Neural cell (in vitro differentiated cells): Measurements from ENCODE around the gene MGLL. TPM values are rescaled to one million over a fixed set of nuclear protein-coding genes. Genes with fewer than 3 reads are reported as not detected.

Experiments
- H2AFZ ChIP-seq: fragments of 200-600, 300-800 bp; sonication (generic), shearing (Covaris generic); 2 replicates; pipeline ENCODE4 v1.6.0; 2014; ENCODE audit warnings: low read depth, mild to moderate bottlenecking, antibody characterized with exemption, low read length, moderate library complexity
- H3F3A ChIP-seq: fragments of 200-600 bp; shearing (Covaris generic); 2 replicates; pipeline ENCODE4 v1.6.1; 2016; ENCODE audit warnings: mild to moderate bottlenecking, moderate library complexity, mixed read lengths, antibody characterized with exemption, low read length; ENCODE audit not compliant: insufficient read depth, poor library complexity, severe bottlenecking
- H3K27ac ChIP-seq: fragments of 200-600, 300-800 bp; sonication (generic), shearing (Covaris generic); 2 replicates; pipeline ENCODE4 v1.5.1; 2014; ENCODE audit warnings: mild to moderate bottlenecking, low read length, moderate library complexity
- H3K27me3 ChIP-seq: fragments of 300-800, 200-600 bp; sonication (generic), shearing (Covaris generic); 2 replicates; pipeline ENCODE4 v1.6.0; 2014; ENCODE audit warnings: mild to moderate bottlenecking, low read depth, low read length, moderate library complexity; ENCODE audit not compliant: insufficient read depth
- H3K36me3 ChIP-seq: fragments of 300-800, 200-600 bp; sonication (generic), shearing (Covaris generic); 2 replicates; pipeline ENCODE4 v1.5.1; 2014; ENCODE audit warnings: mild to moderate bottlenecking, antibody characterized with exemption, low read length, moderate library complexity; ENCODE audit not compliant: insufficient read depth
- H3K4me2 ChIP-seq: fragments of 300-800, 200-600 bp; sonication (generic), shearing (Covaris generic); 2 replicates; pipeline ENCODE4 v1.6.0; 2014; ENCODE audit warnings: mild to moderate bottlenecking, low read length
- H3K4me3 ChIP-seq: fragments of 300-800, 200-600 bp; sonication (generic), shearing (Covaris generic); 2 replicates; pipeline ENCODE4 v1.5.1; 2014; ENCODE audit warnings: mild to moderate bottlenecking, low read length, moderate library complexity
- H3K79me2 ChIP-seq: fragments of 200-600 bp; shearing (Covaris generic); replicated peaks from 2 replicates; pipeline ENCODE4 v1.6.0; 2014; ENCODE audit warnings: mild to moderate bottlenecking, low read length, moderate library complexity; ENCODE audit not compliant: insufficient read depth
- H3K9ac ChIP-seq: fragments of 300-800, 200-600 bp; sonication (generic), shearing (Covaris generic); 2 replicates; pipeline ENCODE4 v1.6.1; 2016; ENCODE audit warnings: mild to moderate bottlenecking, low read length, mixed read lengths
- H3K9me2 ChIP-seq: fragments of 200-600 bp; shearing (Covaris generic); 2 replicates; pipeline ENCODE4 v1.6.1; 2016; ENCODE audit warnings: mild to moderate bottlenecking, low read length, mixed read lengths; ENCODE audit not compliant: insufficient read depth
- H3K9me3 ChIP-seq: fragments of 200-600, 300-800 bp; sonication (generic), shearing (Covaris generic); 2 replicates; pipeline ENCODE4 v1.6.1; 2016; ENCODE audit warnings: mild to moderate bottlenecking, mixed run types, low read length, moderate library complexity, mixed read lengths
- H4K20me1 ChIP-seq: fragments of 200-600 bp; shearing (Covaris generic); 2 replicates; pipeline ENCODE4 v1.6.1; 2016; ENCODE audit warnings: mild to moderate bottlenecking, mixed run types; ENCODE audit not compliant: insufficient read depth
- CTCF ChIP-seq: fragments of 450-650 bp; IDR thresholded peaks from 2 replicates; pipeline ENCODE4 v1.5.1; 2014; ENCODE audit warnings: antibody characterized with exemption, mild to moderate bottlenecking, moderate library complexity; ENCODE audit not compliant: poor library complexity, severe bottlenecking
- EP300 ChIP-seq: fragments of 450-650 bp; conservative IDR thresholded peaks from 2 replicates; pipeline ENCODE4 v1.6.1; 2014; ENCODE audit warnings: antibody characterized with exemption, mild to moderate bottlenecking, moderate library complexity; ENCODE audit not compliant: poor library complexity, severe bottlenecking
- EZH2 ChIP-seq: fragments of 200-600, 300-800 bp; shearing (Covaris generic), sonication (generic); IDR thresholded peaks from 2 replicates; pipeline ENCODE4 v1.6.1; 2014; ENCODE audit warnings: antibody characterized with exemption, low read length, borderline replicate concordance, mild to moderate bottlenecking; ENCODE audit not compliant: insufficient read depth, poor library complexity, severe bottlenecking
- MXI1 ChIP-seq: fragments of 450-650 bp; conservative IDR thresholded peaks from 2 replicates; pipeline ENCODE4 v1.6.1; 2014; ENCODE audit warnings: antibody characterized with exemption, mild to moderate bottlenecking; ENCODE audit not compliant: poor library complexity, severe bottlenecking
- POLR2AphosphoS5 ChIP-seq: IDR thresholded peaks from 2 replicates; pipeline ENCODE4 v1.6.1; 2012
- RAD21 ChIP-seq: fragments of 450-650 bp; conservative IDR thresholded peaks from 2 replicates; pipeline ENCODE4 v1.6.1; 2014; ENCODE audit warnings: antibody characterized with exemption, mild to moderate bottlenecking, moderate library complexity
- REST ChIP-seq: IDR thresholded peaks from 2 replicates; pipeline ENCODE4 v1.6.1; 2012; ENCODE audit warnings: borderline replicate concordance
- SMC3 ChIP-seq: fragments of 450-650 bp; conservative IDR thresholded peaks from 2 replicates; pipeline ENCODE4 v1.6.1; 2014; ENCODE audit warnings: antibody characterized with exemption, mild to moderate bottlenecking, moderate library complexity; ENCODE audit not compliant: poor library complexity
- TAF1 ChIP-seq: IDR thresholded peaks from 2 replicates; pipeline ENCODE4 v1.6.1; 2012; ENCODE audit warnings: low read depth
- polyA plus RNA-seq: library from polyadenylated mRNA; depleted of rRNA; stranded (reverse); fragments of >200 nt; gene quantifications from 2 replicates; pipeline ENCODE4 v1.2.3, GENCODE V29; 2014

Gene MGLL
- polyA plus RNA-seq, 1 donor from 2014 or later, result 2.0 TPM

- Histone ChIP-seq H3K9me3 (no peaks in the 10 kb centered on the region), H3K4me2 (no peak overlapping the region), H3K9me2 (no peaks in the 10 kb centered on the region), H3K27me3 (no peaks in the 10 kb centered on the region), H4K20me1 (peaks cover 4% of the 10 kb centered on the region), H3K9ac (no peak overlapping the region), H3F3A (no peaks in the 10 kb centered on the region), H3K27ac (no peak overlapping the region), H2AFZ (no peak overlapping the region), H3K79me2 (no peaks in the 10 kb centered on the region), H3K36me3 (peaks cover 4% of the 10 kb centered on the region), H3K4me3 (no peak overlapping the region)
- TF ChIP-seq SMC3 (no peak), RAD21 (no peak), CTCF (no peak), MXI1 (no peak), REST (no peak), POLR2AphosphoS5 (no peak), EP300 (no peak), TAF1 (no peak), EZH2 (no peak)
These were observed 172.1 kb downstream of the MGLL start for GRCh38 chr3:127650236-127650635.

GRCh38 chr3:127647845-127648204 is 174.5 kb downstream of the MGLL start:
- Histone ChIP-seq H3K9me2 (no peaks in the 10 kb centered on the region), H3F3A (no peaks in the 10 kb centered on the region), H4K20me1 (peaks cover 4% of the 10 kb centered on the region), H3K4me3 (no peak overlapping the region), H3K27ac (no peak overlapping the region), H3K27me3 (no peaks in the 10 kb centered on the region), H3K36me3 (peaks cover 4% of the 10 kb centered on the region), H3K9me3 (no peaks in the 10 kb centered on the region), H2AFZ (no peak overlapping the region), H3K4me2 (no peak overlapping the region), H3K9ac (no peak overlapping the region), H3K79me2 (no peaks in the 10 kb centered on the region)
- no peak for TF ChIP-seq SMC3
